A673 (cell line): Measurements from ENCODE around the gene ACVRL1.

Experiments used
- CTCF ChIP-seq: fragments of 300-800, 200-600 bp; sonication (generic); conservative IDR thresholded peaks from 2 replicates; pipeline ENCODE4 v1.5.1; 2017; ENCODE audit warnings: low read depth, mild to moderate bottlenecking, antibody characterized with exemption, low read length, moderate library complexity, mixed read lengths
- EZH2 ChIP-seq: fragments of 200-600 bp; sonication (generic); IDR thresholded peaks from 2 replicates; pipeline ENCODE4 v1.6.1; 2017; ENCODE audit warnings: borderline replicate concordance, low read depth, mild to moderate bottlenecking, mixed read lengths, antibody characterized with exemption, low read length; ENCODE audit not compliant: poor library complexity, severe bottlenecking

DNA sequence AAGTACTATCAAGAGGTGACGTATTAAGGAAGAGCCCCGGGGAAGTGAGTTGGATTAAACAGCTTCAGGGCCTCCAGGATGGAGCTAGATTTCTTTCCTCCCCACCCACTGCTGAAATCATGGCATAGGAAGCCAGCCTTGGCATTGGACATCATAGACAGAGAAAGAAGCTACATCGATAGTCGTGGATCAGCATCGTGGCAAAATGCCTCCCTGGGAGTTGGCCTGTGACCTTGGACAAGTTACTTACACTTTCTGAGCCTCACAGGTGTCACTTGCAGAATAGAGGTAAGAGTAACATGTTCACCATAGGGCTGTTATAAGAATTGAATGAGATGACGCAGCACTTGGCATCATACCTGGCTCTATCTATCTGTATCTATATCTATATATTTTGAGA is 13.5 kb upstream of the ACVRL1 start:
- no peak for TF ChIP-seq CTCF
- TF ChIP-seq EZH2: no peak
